Neural cell (in vitro differentiated cells): ENCODE results near the gene BRMS1. TPM values are rescaled to one million over a fixed set of nuclear protein-coding genes. Genes with fewer than 3 reads are reported as not detected.

Experiments
- H2AFZ ChIP-seq: fragments of 200-600, 300-800 bp; sonication (generic), shearing (Covaris generic); 2 replicates; pipeline ENCODE4 v1.6.0; 2014; ENCODE audit warnings: low read depth, mild to moderate bottlenecking, antibody characterized with exemption, low read length, moderate library complexity
- H3F3A ChIP-seq: fragments of 200-600 bp; shearing (Covaris generic); 2 replicates; pipeline ENCODE4 v1.6.1; 2016; ENCODE audit warnings: mild to moderate bottlenecking, moderate library complexity, mixed read lengths, antibody characterized with exemption, low read length; ENCODE audit not compliant: insufficient read depth, poor library complexity, severe bottlenecking
- H3K27ac ChIP-seq: fragments of 200-600, 300-800 bp; sonication (generic), shearing (Covaris generic); 2 replicates; pipeline ENCODE4 v1.5.1; 2014; ENCODE audit warnings: mild to moderate bottlenecking, low read length, moderate library complexity
- H3K27me3 ChIP-seq: fragments of 300-800, 200-600 bp; sonication (generic), shearing (Covaris generic); 2 replicates; pipeline ENCODE4 v1.6.0; 2014; ENCODE audit warnings: mild to moderate bottlenecking, low read depth, low read length, moderate library complexity; ENCODE audit not compliant: insufficient read depth
- H3K36me3 ChIP-seq: fragments of 300-800, 200-600 bp; sonication (generic), shearing (Covaris generic); 2 replicates; pipeline ENCODE4 v1.5.1; 2014; ENCODE audit warnings: mild to moderate bottlenecking, antibody characterized with exemption, low read length, moderate library complexity; ENCODE audit not compliant: insufficient read depth
- H3K4me2 ChIP-seq: fragments of 300-800, 200-600 bp; sonication (generic), shearing (Covaris generic); 2 replicates; pipeline ENCODE4 v1.6.0; 2014; ENCODE audit warnings: mild to moderate bottlenecking, low read length
- H3K4me3 ChIP-seq: fragments of 300-800, 200-600 bp; sonication (generic), shearing (Covaris generic); 2 replicates; pipeline ENCODE4 v1.5.1; 2014; ENCODE audit warnings: mild to moderate bottlenecking, low read length, moderate library complexity
- H3K79me2 ChIP-seq: fragments of 200-600 bp; shearing (Covaris generic); replicated peaks from 2 replicates; pipeline ENCODE4 v1.6.0; 2014; ENCODE audit warnings: mild to moderate bottlenecking, low read length, moderate library complexity; ENCODE audit not compliant: insufficient read depth
- H3K9ac ChIP-seq: fragments of 300-800, 200-600 bp; sonication (generic), shearing (Covaris generic); 2 replicates; pipeline ENCODE4 v1.6.1; 2016; ENCODE audit warnings: mild to moderate bottlenecking, low read length, mixed read lengths
- H3K9me2 ChIP-seq: fragments of 200-600 bp; shearing (Covaris generic); 2 replicates; pipeline ENCODE4 v1.6.1; 2016; ENCODE audit warnings: mild to moderate bottlenecking, low read length, mixed read lengths; ENCODE audit not compliant: insufficient read depth
- H3K9me3 ChIP-seq: fragments of 200-600, 300-800 bp; sonication (generic), shearing (Covaris generic); 2 replicates; pipeline ENCODE4 v1.6.1; 2016; ENCODE audit warnings: mild to moderate bottlenecking, mixed run types, low read length, moderate library complexity, mixed read lengths
- H4K20me1 ChIP-seq: fragments of 200-600 bp; shearing (Covaris generic); 2 replicates; pipeline ENCODE4 v1.6.1; 2016; ENCODE audit warnings: mild to moderate bottlenecking, mixed run types; ENCODE audit not compliant: insufficient read depth
- EP300 ChIP-seq: fragments of 450-650 bp; conservative IDR thresholded peaks from 2 replicates; pipeline ENCODE4 v1.6.1; 2014; ENCODE audit warnings: antibody characterized with exemption, mild to moderate bottlenecking, moderate library complexity; ENCODE audit not compliant: poor library complexity, severe bottlenecking
- EZH2 ChIP-seq: fragments of 200-600, 300-800 bp; shearing (Covaris generic), sonication (generic); IDR thresholded peaks from 2 replicates; pipeline ENCODE4 v1.6.1; 2014; ENCODE audit warnings: antibody characterized with exemption, low read length, borderline replicate concordance, mild to moderate bottlenecking; ENCODE audit not compliant: insufficient read depth, poor library complexity, severe bottlenecking
- MXI1 ChIP-seq: fragments of 450-650 bp; conservative IDR thresholded peaks from 2 replicates; pipeline ENCODE4 v1.6.1; 2014; ENCODE audit warnings: antibody characterized with exemption, mild to moderate bottlenecking; ENCODE audit not compliant: poor library complexity, severe bottlenecking
- POLR2AphosphoS5 ChIP-seq: IDR thresholded peaks from 2 replicates; pipeline ENCODE4 v1.6.1; 2012
- RAD21 ChIP-seq: fragments of 450-650 bp; conservative IDR thresholded peaks from 2 replicates; pipeline ENCODE4 v1.6.1; 2014; ENCODE audit warnings: antibody characterized with exemption, mild to moderate bottlenecking, moderate library complexity
- SMC3 ChIP-seq: fragments of 450-650 bp; conservative IDR thresholded peaks from 2 replicates; pipeline ENCODE4 v1.6.1; 2014; ENCODE audit warnings: antibody characterized with exemption, mild to moderate bottlenecking, moderate library complexity; ENCODE audit not compliant: poor library complexity
- TAF1 ChIP-seq: IDR thresholded peaks from 2 replicates; pipeline ENCODE4 v1.6.1; 2012; ENCODE audit warnings: low read depth
- polyA plus RNA-seq: library from polyadenylated mRNA; depleted of rRNA; stranded (reverse); fragments of >200 nt; gene quantifications from 2 replicates; pipeline ENCODE4 v1.2.3, GENCODE V29; 2014
- TF ChIP-seq, protein P1 (sequence below): IDR thresholded peaks from 2 replicates; pipeline ENCODE4 v1.6.1; 2012; ENCODE audit warnings: borderline replicate concordance
- TF ChIP-seq, protein P2 (sequence below): fragments of 450-650 bp; IDR thresholded peaks from 2 replicates; pipeline ENCODE4 v1.5.1; 2014; ENCODE audit warnings: antibody characterized with exemption, mild to moderate bottlenecking, moderate library complexity; ENCODE audit not compliant: poor library complexity, severe bottlenecking

BRMS1 gene
- polyA plus RNA-seq, 1 donor from 2014 or later: 78.3 TPM

DNA sequence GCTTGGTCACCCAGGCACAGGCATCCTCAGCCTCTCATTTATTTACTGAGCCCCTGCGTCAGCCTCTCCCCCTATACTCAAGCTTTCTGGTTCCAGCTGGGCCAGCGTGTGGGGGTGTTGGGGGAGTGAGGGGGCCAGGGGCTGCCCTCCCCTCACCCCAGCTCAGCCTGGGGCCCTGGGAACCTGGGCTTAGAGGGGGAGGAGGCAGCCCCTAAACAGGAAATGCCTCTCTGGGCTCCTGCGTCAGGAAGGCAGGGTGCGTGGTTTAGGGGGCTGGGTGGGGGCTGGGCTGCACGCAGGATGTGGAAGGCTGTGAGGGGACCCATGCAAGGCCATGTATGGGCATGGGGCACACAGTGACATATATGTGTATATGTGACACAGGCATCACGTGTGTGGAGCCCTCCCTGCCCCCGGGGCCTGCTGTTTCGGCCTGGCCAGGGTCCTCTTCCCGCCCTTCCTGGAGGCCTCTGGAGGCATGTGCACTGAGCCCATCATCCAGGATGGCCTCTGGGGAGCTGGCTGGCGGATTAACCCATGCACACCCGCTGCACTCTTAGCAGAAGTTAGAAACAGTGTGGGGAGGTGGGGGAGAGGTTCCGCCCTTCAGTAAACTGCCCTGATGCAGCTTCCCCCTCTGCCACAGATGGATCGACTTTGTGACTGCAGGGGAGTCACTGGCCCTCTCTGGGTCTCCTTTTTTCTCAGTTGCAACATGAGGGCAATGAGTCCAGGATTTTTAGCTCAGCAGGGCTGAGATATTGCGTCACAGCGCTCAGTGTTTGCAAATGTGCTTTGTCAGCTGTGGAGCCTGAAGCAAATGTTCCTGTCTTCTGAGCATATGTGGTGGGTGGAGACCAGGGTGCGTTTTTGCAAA is 26.9 kb downstream of the BRMS1 start:
- peak overlapping the region; percentile 1 for H3K9ac ChIP-seq

DNA sequence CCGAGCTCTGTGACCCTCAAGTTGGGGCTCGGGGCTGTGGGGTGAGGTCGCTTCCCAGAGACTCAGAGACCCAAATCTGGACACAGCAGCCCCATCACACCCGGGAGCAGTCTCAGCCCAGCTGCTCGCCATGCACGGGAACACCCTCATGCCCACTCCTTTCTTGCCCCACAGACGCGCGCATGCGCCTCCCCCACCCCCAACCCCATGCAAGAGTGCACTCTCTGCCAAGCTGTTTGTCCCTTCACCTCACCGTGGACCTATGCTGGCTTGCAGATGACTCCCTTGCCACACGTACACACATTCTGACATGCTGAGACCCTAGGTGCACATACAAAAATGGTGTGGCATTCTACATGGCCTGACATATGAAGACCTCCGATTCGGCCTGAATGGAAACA is 27.6 kb downstream of the BRMS1 start:
- no peaks in the 10 kb centered on the region for H4K20me1 ChIP-seq
- H3K4me2 ChIP-seq: no peak overlapping the region
- no peaks in the 10 kb centered on the region for H3K9me3 ChIP-seq
- H3K36me3 ChIP-seq: no peaks in the 10 kb centered on the region
- no peak overlapping the region for H3K27ac ChIP-seq
- no peak overlapping the region for H3K4me3 ChIP-seq
- TF ChIP-seq MXI1 (no peak), EZH2 (no peak), POLR2AphosphoS5 (no peak), EP300 (no peak), SMC3 (no peak), TAF1 (no peak), RAD21 (no peak)
- TF ChIP-seq, protein P1, sequence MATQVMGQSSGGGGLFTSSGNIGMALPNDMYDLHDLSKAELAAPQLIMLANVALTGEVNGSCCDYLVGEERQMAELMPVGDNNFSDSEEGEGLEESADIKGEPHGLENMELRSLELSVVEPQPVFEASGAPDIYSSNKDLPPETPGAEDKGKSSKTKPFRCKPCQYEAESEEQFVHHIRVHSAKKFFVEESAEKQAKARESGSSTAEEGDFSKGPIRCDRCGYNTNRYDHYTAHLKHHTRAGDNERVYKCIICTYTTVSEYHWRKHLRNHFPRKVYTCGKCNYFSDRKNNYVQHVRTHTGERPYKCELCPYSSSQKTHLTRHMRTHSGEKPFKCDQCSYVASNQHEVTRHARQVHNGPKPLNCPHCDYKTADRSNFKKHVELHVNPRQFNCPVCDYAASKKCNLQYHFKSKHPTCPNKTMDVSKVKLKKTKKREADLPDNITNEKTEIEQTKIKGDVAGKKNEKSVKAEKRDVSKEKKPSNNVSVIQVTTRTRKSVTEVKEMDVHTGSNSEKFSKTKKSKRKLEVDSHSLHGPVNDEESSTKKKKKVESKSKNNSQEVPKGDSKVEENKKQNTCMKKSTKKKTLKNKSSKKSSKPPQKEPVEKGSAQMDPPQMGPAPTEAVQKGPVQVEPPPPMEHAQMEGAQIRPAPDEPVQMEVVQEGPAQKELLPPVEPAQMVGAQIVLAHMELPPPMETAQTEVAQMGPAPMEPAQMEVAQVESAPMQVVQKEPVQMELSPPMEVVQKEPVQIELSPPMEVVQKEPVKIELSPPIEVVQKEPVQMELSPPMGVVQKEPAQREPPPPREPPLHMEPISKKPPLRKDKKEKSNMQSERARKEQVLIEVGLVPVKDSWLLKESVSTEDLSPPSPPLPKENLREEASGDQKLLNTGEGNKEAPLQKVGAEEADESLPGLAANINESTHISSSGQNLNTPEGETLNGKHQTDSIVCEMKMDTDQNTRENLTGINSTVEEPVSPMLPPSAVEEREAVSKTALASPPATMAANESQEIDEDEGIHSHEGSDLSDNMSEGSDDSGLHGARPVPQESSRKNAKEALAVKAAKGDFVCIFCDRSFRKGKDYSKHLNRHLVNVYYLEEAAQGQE: no peak
- TF ChIP-seq, protein P2, sequence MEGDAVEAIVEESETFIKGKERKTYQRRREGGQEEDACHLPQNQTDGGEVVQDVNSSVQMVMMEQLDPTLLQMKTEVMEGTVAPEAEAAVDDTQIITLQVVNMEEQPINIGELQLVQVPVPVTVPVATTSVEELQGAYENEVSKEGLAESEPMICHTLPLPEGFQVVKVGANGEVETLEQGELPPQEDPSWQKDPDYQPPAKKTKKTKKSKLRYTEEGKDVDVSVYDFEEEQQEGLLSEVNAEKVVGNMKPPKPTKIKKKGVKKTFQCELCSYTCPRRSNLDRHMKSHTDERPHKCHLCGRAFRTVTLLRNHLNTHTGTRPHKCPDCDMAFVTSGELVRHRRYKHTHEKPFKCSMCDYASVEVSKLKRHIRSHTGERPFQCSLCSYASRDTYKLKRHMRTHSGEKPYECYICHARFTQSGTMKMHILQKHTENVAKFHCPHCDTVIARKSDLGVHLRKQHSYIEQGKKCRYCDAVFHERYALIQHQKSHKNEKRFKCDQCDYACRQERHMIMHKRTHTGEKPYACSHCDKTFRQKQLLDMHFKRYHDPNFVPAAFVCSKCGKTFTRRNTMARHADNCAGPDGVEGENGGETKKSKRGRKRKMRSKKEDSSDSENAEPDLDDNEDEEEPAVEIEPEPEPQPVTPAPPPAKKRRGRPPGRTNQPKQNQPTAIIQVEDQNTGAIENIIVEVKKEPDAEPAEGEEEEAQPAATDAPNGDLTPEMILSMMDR: no peak
- H3K9ac ChIP-seq: peak overlapping the region; percentile 1
- H3K9me2 ChIP-seq: no peaks in the 10 kb centered on the region
- no peaks in the 10 kb centered on the region for H3F3A ChIP-seq
- H3K79me2 ChIP-seq: no peaks in the 10 kb centered on the region
- peaks cover 2% of the 10 kb centered on the region for H3K27me3 ChIP-seq
- H2AFZ ChIP-seq: no peak overlapping the region

More for the DNA sequence above, 26.9 kb downstream of the BRMS1 start:
- TF ChIP-seq, protein P2: no peak
- no peak for TF ChIP-seq MXI1
- TF ChIP-seq EP300: no peak
- TF ChIP-seq SMC3: no peak
- TF ChIP-seq POLR2AphosphoS5: no peak
- TF ChIP-seq TAF1: no peak
- no peak for TF ChIP-seq RAD21
- TF ChIP-seq, protein P1: no peak
- TF ChIP-seq EZH2: no peak
- no peaks in the 10 kb centered on the region for H3K79me2 ChIP-seq
- no peaks in the 10 kb centered on the region for H4K20me1 ChIP-seq
- H3K9me3 ChIP-seq: no peaks in the 10 kb centered on the region
- H3K9me2 ChIP-seq: no peaks in the 10 kb centered on the region
- no peaks in the 10 kb centered on the region for H3K27me3 ChIP-seq
- H3K4me2 ChIP-seq: no peak overlapping the region
- no peak overlapping the region for H3K27ac ChIP-seq
- H2AFZ ChIP-seq: no peak overlapping the region
- H3K36me3 ChIP-seq: no peaks in the 10 kb centered on the region
- no peaks in the 10 kb centered on the region for H3F3A ChIP-seq
- no peak overlapping the region for H3K4me3 ChIP-seq
